Sigmoid colon (tissue), 4 donors: ENCODE results near the gene TEKT4.
"Not testable (repeated sequence)": the region's sequence is repeated elsewhere in the genome, so short reads cannot be mapped to it uniquely, and the experiment has no call there.

Source experiments
- CTCF ChIP-seq, 4 experiments: fragments of 450-650 bp in 3 of 4; fragments of 200-600 bp in 1 of 4; IDR thresholded peaks; one replicate each; pipeline ENCODE4 v1.5.1; 2016 to 2019; ENCODE audit warnings: antibody characterized with exemption in 4 of 4, mild to moderate bottlenecking in 3 of 4, moderate library complexity in 2 of 4
- EP300 ChIP-seq, 4 donors: sonication (generic); formaldehyde crosslinking; IDR thresholded peaks; one replicate each; pipeline ENCODE4 v1.6.1; 2017; ENCODE audit warnings: antibody characterized with exemption in 4 of 4
- POLR2A ChIP-seq, 2 donors: fragments of 450-650 bp; IDR thresholded peaks; one replicate each; pipeline ENCODE4 v1.6.1; 2016; ENCODE audit warnings: antibody characterized with exemption in 2 of 2, mild to moderate bottlenecking in 2 of 2, moderate library complexity in 2 of 2
- POLR2AphosphoS5 ChIP-seq, 4 donors: sonication (generic); formaldehyde crosslinking; IDR thresholded peaks; one replicate each; pipeline ENCODE4 v1.6.1; 2017; ENCODE audit warnings: antibody characterized with exemption in 4 of 4

- not testable (repeated sequence) for TF ChIP-seq CTCF, POLR2A, POLR2AphosphoS5, EP300 (IDR thresholded peaks at IDR 0.05)
These were observed 12.9 kb upstream of the TEKT4 start for GRCh38 chr2:94858163-94858888.
